GM18870 (cell line): ENCODE data around the gene TMPRSS11A.

Source experiments
- ATAC-seq: cut with Tn5 transposase; IDR thresholded peaks from one replicate; pipeline ENCODE4 v1.9.1; 2021; ENCODE audit warnings: moderate library complexity; ENCODE audit not compliant: unreplicated experiment

Gene TMPRSS11A, protein sequence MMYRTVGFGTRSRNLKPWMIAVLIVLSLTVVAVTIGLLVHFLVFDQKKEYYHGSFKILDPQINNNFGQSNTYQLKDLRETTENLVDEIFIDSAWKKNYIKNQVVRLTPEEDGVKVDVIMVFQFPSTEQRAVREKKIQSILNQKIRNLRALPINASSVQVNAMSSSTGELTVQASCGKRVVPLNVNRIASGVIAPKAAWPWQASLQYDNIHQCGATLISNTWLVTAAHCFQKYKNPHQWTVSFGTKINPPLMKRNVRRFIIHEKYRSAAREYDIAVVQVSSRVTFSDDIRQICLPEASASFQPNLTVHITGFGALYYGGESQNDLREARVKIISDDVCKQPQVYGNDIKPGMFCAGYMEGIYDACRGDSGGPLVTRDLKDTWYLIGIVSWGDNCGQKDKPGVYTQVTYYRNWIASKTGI

DNA sequence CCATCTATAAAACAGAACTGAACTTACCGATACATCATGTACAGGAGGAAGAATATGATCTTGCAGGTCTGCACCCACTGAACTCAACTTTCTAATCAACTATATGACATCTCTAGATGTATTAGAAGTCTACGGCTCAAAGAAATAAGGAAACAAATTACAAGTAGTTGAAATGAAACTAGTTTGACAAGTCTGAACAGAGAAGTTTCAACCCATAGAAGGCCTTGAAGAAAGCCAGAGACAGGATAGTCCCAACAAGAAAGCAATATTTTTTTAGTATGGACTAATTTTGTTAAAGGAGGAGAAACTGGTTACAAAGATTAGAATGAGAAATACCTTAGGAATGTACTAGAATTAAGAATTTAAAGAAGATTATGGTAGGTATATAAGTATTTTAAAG is at the start of gene TMPRSS11A:
TMPRSS11A (minus strand) TSS at position 138 of the 400 bp plus-strand sequence; CDS start at position 38, 100 bp downstream.
- ATAC-seq: no peak

DNA sequence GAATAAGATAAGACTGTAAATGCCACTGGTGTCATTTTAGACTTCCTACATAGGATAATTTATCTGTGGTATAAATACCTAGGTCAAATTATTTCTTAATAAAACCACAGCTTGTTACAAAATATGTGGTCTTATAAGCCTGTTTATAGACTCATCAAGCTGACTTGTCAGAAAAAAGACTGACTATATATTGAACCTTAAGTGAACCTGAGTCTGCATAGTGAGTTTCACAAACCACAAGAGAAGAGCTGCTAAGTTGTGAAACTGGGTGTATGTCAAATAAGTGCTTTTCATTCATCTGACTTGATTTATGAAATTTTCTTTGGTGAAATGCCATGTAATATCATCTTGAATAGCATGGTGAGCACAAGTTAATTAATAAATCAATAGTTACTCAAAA is 48.4 kb upstream of the TMPRSS11A start:
- no peak for ATAC-seq

DNA sequence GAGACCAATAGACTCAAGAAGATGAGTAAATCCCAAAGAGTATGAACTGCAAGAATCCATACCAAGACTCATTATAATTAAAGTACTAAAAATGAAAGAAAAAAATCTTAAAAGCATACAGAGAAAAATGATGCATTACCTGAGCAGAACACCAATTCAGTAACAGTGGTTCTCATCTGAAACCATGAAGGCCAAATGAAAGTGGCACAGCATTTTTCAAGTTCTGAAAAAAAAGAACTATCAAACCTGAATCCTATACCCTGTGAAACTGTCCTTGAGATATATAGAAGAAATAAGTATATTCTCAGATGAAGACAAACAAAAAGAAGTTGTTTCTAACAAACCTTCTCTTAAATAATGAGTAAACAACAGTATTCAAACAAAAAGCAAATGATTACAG is 39.6 kb upstream of the TMPRSS11A start:
- ATAC-seq: no peak

DNA sequence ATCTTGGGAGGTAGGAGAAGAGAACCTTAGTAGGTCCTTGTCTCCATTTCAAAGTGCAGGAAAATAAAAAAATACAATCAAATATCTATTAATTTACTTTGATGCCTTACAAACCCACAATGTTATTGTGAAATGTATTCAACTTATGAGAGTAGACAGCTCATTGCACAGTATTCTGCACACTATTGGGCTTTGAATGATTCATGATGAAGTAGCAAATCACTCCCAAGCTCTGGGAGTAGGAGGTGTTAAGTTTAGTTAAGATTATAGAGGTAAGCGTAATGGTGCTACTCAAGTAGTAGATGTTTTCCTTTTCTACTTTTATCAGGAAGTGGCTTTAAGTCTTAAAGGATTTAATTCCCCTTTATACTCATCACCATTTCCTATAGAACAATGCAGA is 32.8 kb upstream of the TMPRSS11A start:
- no peak for ATAC-seq

DNA sequence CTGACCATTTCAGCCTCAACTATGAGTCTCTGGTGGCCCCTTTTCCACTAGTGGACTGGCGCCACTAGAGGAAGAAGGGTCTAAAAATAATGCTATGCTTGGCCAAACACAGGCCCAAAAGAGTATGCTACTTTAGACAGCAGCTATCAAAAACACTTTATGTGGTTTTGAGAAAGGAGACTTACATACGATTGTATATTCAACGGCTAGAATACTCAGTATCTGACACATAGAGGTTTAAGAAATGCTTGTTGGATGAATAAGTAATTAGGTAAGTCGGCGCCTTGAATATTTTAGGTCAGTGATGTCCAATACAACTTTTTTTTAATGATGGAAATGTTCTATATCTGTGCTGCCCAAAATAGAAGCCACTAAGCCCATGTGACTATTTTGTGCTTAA is 25.7 kb upstream of the TMPRSS11A start:
- ATAC-seq: no peak

DNA sequence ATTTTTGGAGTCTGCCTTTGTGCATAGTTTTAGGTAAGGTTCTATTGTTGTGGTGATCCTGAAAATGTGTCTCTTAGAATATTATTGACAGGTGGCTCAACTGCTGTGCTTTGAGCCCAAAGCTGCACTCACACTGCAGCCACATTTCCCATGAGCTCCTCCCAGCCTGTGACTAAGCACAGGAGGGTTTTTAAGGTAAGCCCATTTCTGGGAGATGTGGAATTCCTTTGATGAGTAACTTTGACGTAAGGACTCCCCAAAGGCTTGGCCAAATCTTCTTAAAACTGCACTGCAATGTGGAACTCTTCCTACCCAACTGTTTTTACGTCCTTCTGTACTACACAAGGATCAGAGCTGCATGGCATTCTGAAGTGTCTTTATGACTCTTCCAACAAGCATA is 20.0 kb upstream of the TMPRSS11A start:
- ATAC-seq: no peak

DNA sequence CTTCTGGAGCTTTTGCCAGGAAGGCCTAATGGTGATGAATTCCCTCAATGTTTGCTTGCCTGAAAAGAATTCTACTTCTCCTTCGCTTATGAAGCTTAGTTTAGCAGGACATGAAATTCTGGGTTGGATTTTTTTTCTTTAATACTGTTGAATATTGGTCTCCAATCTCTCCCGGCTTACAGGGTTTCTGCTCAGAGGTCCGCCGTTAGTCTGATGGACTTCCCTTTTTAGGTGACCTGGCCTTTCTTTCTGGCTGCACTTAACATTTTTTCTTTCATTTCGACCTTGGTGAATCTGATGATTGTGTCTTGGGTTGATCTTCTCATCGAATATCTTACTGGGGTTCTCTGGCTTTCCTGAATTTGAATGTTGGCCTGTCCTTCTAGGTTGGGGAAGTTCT is 17.2 kb upstream of the TMPRSS11A start:
- no peak for ATAC-seq

DNA sequence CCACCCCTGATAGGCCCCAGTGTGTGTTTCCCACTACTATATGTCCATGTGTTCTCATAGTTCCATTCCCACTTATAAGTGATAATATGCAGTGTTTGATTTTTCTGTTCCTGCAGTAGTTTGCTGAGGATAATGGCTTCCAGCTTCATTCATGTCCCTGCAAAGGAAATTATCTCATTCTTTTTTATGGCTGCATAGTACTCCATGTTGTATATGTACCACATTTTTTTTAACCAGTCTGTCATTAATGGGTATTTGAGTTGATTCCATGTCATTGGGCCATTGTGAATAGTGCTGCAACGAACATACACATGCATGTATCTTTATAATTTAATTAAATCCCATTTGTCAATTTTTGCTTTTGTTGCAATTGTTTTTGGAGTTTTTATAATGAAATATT is 10.3 kb upstream of the TMPRSS11A start:
- ATAC-seq: no peak

DNA sequence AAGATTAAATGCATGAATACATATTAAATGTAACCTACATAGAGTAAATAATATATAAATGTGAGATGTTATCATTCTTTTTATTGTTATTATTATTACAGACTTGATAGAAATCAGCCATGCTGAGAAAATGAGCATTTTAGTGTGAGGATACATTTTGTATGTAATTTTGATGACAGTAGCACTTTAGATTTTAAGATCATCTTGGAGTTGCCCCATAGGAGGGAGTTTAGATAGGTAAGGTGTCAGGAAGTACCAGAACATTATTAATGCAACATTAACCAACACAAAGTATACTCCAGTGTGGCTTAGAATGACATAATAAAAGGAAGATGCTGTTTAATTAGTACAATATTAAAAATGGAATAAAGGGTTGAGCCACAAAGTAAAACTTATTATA is 8.4 kb downstream of the TMPRSS11A start:
- ATAC-seq: no peak

DNA sequence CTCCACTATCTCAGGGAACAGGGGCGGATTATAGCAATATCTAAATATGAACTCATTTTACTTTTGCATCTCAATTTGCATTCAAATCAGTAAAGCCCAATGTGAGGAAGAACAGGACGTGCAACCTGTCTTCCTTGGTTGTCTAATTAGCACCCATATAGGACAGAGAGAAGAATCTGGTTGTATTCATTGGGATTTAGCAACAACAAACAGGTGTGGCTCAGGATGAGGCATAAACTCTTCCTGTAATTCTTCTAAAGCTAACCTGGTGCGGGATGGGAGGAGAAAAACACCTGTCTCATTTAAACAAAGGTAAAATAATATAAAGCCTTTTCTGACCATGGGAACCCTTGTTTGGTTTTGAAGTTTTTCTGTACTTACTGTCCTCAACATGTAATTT is 22.2 kb downstream of the TMPRSS11A start:
- no peak for ATAC-seq

DNA sequence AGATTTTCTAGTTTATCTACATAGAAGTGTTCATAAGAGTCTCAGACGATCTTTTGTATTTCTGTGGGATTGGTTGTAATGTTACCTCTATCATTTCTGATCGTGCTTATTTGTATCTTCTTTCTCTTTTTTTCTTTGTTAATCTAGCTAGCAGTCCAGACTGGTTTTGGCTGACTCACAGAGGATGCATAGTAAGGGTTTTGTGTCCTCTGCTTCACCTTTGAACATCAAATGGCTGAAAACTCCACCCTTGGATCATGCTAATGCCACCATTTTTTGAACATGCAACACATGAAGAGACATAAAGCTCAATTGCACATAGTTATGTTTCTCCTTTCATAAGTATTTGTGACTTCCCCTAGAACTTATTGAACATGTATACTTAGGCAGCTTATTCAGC is 22.8 kb downstream of the TMPRSS11A start:
- ATAC-seq: no peak

DNA sequence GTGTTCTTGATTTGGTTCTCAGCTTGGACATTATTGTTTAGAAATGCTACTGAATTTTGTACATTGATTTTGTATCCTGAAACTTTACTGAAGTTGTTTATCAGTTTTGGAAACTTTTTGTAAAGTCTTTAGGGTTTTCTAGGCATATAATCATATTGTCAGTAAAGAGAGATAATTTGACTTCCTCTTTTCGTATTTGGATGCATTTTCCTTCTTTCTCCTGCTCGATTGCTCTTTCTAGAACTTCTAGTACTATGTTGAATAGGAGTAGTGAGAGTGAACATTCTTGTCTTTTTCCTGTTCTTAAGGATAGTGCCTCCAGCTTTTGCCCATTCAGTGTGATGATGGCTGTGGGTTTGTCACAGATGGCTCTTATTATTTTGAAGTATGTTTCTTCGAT is 24.1 kb downstream of the TMPRSS11A start:
- ATAC-seq: no peak

DNA sequence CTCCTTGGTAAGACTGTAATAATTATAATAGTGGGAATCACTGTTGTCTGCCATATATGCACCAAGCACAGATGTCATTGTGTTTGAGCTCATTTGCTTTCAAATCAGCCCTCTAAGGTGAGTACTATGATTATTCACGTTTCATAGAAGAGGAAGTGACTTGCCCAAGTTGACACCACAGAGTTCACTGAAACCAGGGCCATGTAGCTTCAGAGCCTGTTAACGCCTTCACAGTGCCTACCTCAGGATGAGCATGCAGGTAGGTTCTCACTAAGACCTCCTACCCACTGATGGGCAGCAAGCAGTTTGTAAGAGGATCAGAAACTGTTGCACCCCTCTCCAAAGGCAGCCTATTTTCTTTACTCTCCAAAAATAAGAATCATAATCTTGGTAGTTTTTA is 27.4 kb downstream of the TMPRSS11A start:
- ATAC-seq: no peak

DNA sequence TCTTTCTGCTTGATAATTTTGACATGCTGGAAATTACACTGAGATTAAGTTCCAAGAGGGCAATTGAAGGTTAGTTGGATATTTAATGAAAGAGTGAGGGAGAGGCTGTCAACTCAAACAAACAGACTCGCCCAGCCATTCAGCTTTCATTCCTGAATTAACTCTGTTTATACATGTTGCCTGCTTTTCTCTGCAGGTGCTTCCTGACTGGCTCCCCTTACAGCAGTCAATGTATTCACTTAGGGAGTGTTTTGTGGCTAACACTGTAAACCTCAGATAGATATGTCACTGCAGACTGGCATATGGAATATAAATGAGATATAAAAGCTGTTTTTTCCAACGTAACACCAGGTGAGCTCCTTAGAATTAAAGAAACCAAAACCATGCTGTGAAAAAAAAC is 28.7 kb downstream of the TMPRSS11A start:
- ATAC-seq: no peak

DNA sequence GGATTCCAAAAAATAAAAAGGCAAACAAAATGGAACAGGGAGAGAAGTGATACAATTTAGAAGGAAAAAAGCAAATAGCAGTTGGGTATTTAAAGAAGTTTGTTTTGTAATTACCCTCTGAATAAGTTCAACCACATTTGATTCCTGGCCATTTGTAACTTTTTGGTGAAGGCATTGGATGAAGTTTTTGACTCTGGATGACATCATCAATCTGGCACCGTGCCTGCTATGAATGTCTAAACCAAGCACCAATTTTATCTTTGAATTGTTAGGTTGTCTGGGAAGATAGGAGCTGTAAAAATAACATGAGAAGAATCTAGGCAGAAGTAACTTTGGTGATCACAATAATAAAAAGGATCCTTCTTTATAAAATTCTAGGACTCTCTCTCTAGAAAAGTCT is 29.5 kb downstream of the TMPRSS11A start:
- no peak for ATAC-seq

DNA sequence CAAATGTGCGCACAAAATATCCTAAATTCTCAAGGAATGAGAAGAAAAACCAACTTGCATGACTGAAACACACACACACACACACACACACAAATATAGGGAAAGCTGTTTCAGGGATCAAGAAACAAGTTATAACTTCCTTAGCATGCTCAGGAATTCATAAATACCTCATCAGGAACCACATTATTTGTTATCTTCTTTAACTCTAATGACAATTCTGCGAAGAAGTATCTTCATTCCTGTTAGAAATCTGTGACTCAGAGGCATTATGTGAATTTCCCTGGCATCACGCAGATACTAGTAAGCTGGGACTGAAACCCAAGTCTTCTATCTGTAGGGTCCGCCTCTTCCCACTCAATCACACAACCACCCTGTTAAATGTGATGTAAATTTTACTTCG is 30.3 kb downstream of the TMPRSS11A start:
- ATAC-seq: no peak

DNA sequence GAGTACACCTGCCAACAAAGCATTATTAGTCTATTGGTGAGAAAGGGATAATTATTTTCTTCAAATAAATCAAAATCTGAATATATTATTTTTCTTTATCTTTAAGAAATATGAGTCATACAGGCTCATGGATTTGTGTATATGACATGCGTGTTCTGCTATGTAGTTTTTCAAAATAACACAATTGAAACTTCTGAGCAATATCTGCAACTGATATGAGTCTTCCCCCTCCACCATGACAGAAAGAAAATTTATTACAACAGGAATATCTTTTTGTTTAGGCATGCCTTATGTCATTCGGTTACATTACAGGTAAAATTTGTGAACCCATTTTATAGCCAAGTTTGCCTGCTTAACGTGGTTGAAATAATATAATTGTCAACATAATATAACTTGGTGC is 32.0 kb downstream of the TMPRSS11A start:
- no peak for ATAC-seq

DNA sequence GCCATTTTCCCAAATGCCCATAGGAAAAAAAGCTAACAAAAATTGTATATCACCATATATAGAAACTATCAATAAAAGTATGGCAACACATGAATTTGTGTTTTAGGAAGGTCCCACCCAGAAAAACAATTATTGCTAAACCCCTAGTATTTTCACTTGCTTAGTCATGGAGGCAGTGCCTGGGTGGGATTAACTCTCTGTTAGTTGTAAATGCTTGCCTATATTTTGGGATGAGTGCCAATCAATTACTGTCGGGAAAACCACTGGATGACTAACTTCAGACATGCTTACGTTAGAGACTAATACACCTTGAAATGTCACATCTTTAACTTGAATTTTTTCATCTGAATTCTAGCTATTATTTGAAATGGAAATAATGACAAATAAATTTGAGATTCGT is 33.9 kb downstream of the TMPRSS11A start:
- ATAC-seq: no peak

DNA sequence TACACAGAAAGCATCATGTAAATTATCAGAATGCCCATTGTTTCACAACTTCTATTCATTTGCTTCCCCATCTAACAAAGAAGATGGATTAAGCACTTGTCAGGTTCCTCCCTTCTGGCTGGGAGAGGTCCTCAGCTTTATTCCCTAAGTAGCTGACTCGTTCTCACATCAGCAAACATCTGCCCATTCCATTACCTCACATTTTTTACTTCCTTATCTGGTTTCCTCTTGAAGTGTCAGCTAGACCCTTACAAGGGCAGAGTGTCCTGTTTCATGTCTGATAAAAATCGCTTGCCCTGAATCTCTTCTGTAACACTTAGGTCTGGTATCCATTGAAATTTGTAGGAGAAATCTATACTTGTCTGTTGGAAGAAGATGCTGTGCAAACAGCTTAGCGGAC is 34.7 kb downstream of the TMPRSS11A start:
- ATAC-seq: no peak

DNA sequence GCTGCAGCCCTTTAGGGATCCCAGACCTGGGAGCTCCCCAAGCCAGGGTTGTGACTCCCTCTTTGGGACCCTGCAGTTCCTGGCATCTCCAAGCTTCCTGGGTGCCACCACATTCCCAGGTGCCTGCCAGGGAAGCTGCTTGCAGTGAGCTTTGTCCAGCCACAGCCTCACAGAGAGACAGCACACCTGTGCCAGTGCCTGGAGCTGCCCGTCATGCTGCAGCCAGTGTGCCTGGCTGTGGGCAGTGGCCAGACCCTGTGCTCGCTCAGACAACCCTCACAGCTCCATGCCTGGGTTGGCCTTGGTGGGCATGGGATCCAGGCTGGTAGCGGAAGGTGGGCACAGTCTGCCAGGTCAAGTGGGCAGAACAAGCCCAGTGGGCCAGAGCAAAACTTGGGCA is 36.0 kb downstream of the TMPRSS11A start:
- ATAC-seq: no peak

DNA sequence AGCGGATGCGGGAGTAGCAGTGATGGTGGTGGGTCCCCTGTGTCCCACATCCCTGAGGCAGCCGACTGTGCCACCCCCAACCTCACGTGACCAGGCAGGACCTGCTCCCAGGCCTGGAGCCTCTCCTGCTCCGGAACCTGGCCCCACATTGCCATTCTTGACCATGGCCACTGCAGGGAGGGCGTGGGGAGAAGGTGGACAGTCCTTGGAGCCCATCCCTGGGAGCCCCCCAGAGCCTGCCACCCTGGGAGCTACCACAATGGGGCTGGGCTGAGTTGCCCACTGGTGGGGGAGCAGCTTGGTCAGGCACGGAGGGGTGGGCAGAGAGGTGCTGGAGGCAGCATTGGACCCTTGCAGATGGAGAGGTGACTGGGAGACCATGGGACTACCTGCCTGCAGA is 36.8 kb downstream of the TMPRSS11A start:
- ATAC-seq: no peak

DNA sequence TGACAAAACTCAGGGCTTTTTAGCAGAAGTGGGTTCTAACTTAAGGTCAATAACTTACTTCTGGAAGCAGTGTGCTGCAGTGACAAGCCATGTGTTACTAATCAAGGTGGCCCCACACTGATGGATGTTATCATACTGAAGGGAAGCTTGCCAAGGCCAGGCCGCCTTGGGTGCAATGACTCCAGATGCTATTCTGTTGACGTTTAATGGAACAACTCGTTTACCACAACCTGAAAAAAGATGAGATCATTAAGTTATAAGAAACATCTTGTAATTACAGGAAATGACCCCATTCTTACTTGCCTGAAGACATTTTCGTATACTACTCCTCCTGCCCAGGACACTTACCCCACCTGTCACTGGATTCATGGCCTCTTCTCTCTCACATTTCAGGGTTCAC is 40.6 kb downstream of the TMPRSS11A start:
- no peak for ATAC-seq

DNA sequence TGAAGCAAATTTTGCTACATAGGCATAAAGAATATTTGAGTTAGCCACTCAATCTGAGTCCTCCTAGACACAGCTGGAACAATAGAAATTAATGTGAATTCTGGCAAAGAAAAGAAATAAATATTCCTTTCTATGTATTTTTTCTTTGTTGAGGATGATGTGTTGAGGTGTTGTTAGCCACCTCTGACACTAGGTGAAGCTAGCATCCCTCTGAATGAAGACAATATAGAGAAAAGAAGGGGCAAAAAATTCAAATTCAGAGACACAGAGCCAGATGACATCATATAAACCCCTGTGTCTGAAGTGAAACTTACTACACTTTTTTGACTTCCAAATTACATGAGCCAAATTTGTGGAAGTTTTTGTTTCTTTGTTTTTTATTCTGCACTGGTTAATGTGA is 44.9 kb downstream of the TMPRSS11A start:
- no peak for ATAC-seq
